ENCODE data around the gene LARGE1.

LARGE1 gene

DNA sequence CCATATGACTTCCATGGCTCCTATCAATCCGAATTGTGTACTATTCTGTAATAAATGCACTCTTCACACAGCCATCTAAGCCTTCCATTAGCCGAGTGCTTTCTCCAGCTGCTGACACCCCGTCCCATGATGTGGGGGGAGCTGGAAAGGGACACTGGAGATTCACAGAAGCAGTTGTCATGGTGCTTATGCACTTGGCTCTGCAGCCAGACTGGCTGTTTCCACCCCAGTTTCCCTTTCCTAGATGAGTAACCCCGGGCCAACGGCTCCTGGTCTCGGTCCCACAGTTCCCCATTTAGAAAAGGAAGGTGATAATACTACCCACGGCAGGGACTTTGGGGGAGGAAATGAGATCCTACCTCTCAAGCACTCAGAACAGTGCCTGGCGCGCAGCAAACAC is 617.2 kb downstream of the LARGE1 start:
- no peak for DNase-seq (ENCODE audit: low spot score)

DNA sequence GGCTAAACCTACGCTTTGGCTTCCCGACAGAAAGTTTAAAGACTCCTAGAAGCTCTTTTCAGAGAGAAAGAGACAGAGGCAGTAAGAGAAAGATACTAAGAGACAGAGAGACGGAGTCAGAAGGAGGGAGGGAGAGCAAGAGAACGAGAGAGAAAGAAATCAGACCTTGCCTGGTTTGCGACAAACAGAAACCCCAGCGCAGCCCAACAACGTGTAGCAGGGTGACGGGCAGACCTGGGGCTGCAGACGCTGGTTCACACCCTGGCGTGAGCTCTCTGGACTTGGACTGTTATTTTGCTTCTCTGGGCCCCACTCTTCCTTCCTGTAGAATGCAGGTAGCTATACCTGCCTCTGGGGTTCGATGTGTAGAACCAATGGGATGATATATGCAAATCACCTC is 617.7 kb downstream of the LARGE1 start:
- no peak for DNase-seq (ENCODE audit: low spot score)

DNA sequence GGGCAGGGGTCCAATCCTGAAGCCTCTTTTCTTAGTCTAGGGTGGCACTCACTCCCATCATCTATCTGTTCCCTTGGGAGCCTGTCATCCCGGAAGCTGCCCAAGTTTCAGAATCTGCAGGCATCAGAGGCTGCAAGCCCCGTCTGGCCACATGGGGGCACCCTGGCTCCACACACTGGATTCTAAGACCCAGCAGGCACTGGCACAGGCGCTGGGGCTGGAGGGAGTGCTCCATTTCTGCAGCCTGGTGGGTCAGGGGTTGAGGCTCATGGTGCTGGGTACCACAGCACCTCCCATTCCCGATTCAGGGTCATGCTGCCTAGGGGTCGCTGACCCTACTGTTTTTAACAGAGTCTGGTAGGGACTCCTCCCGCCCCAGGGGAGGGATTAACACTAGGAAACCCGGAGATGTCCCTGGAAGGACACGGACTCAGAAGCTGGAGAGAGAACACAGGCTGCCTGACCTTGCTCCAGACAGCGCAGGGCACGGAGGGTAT is 618.2 kb downstream of the LARGE1 start:
- DNase-seq (ENCODE audit: low spot score): peak; percentile 82

DNA sequence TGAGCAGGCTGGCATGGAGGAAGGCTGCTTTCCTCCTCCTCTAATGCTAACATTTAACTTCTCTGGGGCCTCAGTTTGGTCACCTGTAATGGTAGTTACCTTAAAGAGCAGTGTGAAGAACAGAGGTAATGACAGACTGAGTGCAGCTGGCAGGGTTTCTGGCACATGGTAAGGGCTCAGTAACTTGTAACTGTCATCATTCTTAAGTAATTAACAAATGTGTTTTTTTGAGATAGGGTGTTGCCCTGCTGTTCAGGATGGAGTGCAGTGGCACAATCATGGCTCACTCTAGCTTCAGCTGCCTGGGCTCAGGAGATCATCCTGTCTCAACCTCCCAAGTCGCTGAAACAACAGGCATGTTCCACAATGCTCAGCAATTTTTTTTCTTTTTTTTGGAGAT is 620.1 kb downstream of the LARGE1 start:
- DNase-seq (ENCODE audit: low spot score): peak; percentile 7

- DNase-seq (ENCODE audit: low spot score): peak; percentile 90
Measured at GRCh38 chr22:33299245-33299956, 620.9 kb downstream of the LARGE1 start.

- no peak for DNase-seq (ENCODE audit: low spot score)
Measured at GRCh38 chr22:33296941-33297340, 623.3 kb downstream of the LARGE1 start.

DNA sequence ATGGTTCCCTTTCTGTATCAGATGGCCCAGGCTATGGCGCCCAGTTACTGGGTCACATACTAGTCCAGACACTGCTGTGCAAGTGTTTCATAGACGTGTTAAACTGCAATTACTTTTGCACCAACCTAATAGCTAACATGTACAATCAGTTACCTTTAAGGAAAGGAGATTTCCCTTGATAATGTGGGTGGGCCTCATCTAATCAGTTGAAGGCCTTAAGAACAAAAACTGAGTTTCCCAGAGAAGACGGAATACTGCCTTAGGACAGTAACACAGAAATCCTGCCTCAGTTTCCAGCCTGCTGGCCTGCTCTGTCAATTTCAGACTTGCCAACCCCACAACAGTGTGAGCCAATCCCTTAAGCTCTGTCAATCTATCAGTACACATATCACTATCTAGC is 632.2 kb downstream of the LARGE1 start:
- DNase-seq (ENCODE audit: low spot score): no peak

DNA sequence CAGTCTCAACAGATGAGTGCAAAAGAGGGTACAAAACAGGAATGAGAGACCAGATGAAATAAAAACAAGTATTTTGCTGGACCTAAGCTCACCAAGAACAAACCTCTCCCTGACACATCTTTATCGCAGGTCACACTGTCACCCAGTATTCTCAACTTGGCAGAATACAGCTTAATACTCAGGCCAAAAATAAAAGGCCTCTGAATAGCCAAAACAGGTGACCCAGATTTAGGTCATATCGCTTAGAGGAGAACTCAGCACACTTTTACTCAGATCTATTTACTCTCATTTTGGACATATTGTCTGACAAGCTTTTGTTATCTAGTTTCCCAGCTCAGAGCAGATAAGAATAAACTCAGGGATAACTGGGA is 645.2 kb downstream of the LARGE1 start:
- DNase-seq (ENCODE audit: low spot score): no peak

DNA sequence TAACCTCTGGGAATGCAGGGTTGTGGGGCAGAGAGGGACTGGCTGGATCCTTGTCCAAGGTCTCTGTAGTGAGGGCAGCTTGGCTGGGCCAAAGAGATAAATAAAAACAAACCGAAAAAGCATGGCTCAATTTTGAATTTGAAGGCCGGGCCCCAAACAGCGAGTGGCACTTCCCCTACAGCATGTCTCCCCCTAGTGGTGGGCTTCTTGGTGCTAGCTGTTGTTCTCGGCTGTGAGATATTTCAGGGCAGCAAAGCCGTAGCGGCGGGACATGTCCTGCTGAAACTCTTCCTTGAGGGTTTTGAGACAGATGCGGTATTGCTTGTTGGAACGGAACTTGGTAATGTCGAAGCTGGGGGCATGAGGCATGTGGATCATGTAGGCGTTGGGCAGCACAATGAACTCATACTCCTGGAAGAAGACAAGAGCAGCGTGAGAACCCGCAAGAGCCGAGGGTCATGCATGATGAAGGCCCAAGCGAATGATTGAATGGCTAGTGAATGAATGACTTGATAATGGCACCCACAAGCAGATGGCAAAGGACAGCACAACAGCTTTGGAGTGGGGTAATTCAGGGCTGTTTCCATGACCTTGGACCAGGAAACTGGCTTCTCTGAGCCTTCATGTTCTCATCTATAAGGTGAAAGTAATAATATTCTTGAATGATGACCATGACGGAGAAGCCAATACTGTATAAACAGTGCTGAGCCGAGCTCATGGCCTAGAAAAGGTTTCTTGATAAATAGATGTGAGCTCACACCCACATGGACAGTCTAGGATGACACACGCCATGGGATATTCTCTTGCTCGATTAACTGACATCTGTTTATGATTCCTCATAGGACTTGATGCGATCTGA is 645.8 kb downstream of the LARGE1 start:
- DNase-seq (ENCODE audit: low spot score): peak; percentile 13

GRCh38 chr22:33272871-33273270 is 647.4 kb downstream of the LARGE1 start:
- DNase-seq (ENCODE audit: low spot score): no peak

DNA sequence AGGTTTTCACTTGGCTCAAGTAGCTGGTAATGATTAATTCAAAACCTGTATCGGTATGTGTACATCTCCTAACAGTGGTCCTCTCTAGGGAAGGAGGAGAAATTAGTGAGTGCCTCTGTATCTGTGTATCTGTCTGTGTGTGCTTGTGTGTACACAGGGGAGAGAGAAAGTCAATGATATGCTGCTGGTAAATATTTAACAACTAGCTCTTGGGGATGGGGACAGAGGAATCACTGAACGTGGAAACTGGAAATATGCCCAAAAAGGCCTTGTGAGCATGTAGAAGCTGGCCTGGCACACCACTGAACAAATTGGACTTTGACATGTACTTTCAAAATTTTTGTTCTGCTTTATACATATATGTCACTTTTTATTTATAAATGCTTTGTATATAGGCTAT is 648.1 kb downstream of the LARGE1 start:
- DNase-seq (ENCODE audit: low spot score): peak; percentile 49

DNA sequence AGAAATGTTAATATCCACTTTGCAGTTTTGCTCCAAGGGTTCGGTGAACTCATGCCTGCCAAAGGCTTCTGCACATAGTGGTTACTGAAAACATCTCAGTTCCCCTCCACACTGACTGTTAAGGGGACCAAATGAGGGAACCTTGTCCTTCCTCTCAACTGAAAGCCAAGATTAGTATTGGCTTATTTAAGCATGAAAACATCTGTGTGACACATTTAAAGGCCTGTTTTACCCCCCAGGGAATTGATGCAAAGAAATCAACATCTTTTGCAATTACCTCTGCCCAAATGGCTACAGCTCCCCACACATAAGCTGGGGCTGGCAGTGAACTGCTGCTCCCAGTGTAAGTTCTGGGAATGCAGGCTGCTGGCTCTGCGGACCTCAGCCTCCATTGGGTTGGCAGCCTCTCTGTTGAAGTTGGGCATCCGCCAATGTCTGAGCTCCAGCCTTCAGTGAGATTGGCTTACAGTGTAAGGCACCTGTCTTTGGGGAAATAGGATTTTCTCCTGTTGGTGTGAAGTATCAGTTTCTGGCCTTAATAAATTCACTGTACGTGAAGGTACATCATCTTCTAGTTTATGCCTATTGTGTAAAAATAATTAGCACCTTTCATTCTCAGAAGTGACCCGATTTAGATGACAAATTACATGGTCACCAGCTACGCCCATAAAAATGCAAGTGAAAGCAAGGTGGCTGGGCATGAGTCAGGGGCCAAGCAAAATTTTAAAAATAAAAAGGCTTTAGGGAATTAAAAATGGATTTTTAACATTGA is 648.7 kb downstream of the LARGE1 start:
- peak; percentile 23 for DNase-seq (ENCODE audit: low spot score)

DNA sequence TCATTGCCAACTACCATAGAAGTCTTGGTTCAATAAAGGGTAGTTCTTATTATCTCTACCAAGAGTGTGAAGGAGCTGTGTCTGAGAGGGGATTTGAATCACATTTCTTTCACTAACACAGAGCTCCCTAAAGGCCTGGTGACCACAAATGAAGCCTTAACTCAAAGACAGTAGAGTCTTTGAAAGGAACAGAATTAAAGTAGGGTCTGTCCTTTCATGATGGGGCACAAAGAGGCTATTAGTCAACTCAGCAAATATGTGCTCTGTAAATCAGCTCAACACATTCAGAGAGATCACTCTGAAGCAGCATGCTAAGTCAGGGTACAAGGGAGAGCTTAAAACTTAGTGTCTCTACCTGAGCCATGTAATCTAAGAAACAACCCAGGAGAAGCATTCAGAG is 649.7 kb downstream of the LARGE1 start:
- no peak for DNase-seq (ENCODE audit: low spot score)

- DNase-seq (ENCODE audit: low spot score): no peak
Measured at GRCh38 chr22:33261699-33262098, 658.6 kb downstream of the LARGE1 start.

DNA sequence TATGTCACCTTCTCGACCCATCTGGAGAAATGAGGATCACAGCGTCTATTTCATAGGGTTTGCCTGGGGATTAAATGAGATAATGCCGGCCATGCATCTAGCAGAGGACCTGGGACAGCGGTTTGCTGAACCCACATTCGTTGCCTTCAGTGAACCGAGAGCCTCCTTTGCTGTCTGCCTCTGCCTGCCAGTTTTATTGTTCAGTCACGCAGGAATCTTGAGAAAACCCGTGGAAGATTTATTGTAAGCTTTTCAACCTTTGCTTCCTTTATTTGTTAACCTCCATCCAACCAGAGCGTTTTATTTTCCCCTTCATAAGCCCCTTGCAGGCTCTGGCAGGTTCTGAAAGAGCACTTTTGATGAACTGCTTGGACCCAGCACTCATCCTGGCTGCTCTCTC is 659.8 kb downstream of the LARGE1 start:
- DNase-seq (ENCODE audit: low spot score): no peak

GRCh38 chr22:33255791-33256190 is 664.5 kb downstream of the LARGE1 start:
- DNase-seq (ENCODE audit: low spot score): no peak

DNA sequence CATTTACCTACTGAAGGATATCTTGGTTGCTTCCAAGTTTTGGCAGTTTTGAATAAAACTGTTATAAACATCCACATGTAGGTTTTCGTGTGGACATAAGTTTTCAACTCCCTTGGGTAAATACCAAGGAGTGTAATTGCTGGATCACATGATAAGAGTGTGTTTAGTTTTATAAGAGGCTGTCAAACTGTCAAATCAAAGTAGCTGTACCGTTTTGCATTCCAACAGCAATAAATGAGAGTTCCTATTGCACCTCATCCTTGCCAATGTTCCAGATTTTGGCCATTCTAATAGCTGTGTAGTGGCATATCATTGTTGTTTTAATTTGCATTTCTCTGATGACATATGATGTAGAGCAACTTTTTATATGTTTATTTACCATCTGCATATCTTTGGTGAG is 671.3 kb downstream of the LARGE1 start:
- DNase-seq (ENCODE audit: low spot score): no peak

- DNase-seq (ENCODE audit: low spot score): peak; percentile 2
Measured at GRCh38 chr22:33247758-33248157, 672.5 kb downstream of the LARGE1 start.

DNA sequence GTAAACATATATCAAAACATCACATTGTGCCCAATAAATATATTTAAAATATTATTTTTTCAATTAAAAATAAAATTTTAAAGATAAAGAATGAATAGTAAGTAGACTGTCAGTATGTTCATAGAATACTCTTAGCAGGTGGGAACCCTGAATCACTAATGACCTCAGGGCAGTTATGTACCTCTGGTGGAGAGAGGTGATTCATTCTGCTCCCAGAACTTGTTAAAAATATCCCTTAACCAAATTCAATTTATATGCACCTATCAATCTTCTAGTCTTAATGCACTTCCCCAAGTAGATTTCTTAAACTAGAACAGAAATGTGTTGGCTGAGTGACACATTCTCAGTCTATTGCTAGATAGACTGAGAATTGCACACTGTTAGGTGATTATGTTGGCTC is 678.2 kb downstream of the LARGE1 start:
- no peak for DNase-seq (ENCODE audit: low spot score)

- DNase-seq (ENCODE audit: low spot score): no peak
Measured at GRCh38 chr22:33240888-33241475, 679.3 kb downstream of the LARGE1 start.

GRCh38 chr22:33232071-33232470 is 688.2 kb downstream of the LARGE1 start:
- no peak for DNase-seq (ENCODE audit: low spot score)

GRCh38 chr22:33227791-33228190 is 692.5 kb downstream of the LARGE1 start:
- no peak for DNase-seq (ENCODE audit: low spot score)

Measured in kidney tubule cell (primary cell).